Activated T-cell treated with anti-CD3 and anti-CD28 coated beads for 1 hour (primary cell): ENCODE results near the gene ZBTB26.

Source experiments
- DNase-seq: peaks from one replicate; pipeline ENCODE4 v3.0.0-alpha.2; 2020; ENCODE audit warnings: low read depth

Gene ZBTB26

GRCh38 chr9:122931226-122932121, at the start of gene ZBTB26:
ZBTB26 (minus strand) TSS chr9:122931512; CDS start chr9:122919934, 11,578 bp downstream.
- peak; percentile 80 for DNase-seq

- no peak for DNase-seq
These were observed 47.3 kb upstream of the ZBTB26 start for GRCh38 chr9:122978601-122979000.

- DNase-seq, result no peak
These were observed 43.9 kb upstream of the ZBTB26 start for GRCh38 chr9:122975196-122975595.

- no peak for DNase-seq
These were observed 29.8 kb upstream of the ZBTB26 start for GRCh38 chr9:122961139-122961538.

- no peak for DNase-seq
These were observed 24.6 kb upstream of the ZBTB26 start for GRCh38 chr9:122955961-122956360.

GRCh38 chr9:122954253-122954691, 23.0 kb upstream of the ZBTB26 start:
- DNase-seq, result no peak

- no peak for DNase-seq
These were observed 19.7 kb upstream of the ZBTB26 start for GRCh38 chr9:122951056-122951455.

GRCh38 chr9:122950263-122950662, 19.0 kb upstream of the ZBTB26 start:
- DNase-seq, result no peak

- no peak for DNase-seq
These were observed 18.4 kb upstream of the ZBTB26 start for GRCh38 chr9:122949696-122950095.

GRCh38 chr9:122948313-122948712, 17.0 kb upstream of the ZBTB26 start:
- no peak for DNase-seq

GRCh38 chr9:122946461-122947005, 15.2 kb upstream of the ZBTB26 start:
- no peak for DNase-seq

- no peak for DNase-seq
These were observed 13.9 kb upstream of the ZBTB26 start for GRCh38 chr9:122944960-122945888.

GRCh38 chr9:122941582-122942234, 10.4 kb upstream of the ZBTB26 start:
- no peak for DNase-seq

GRCh38 chr9:122940749-122941581, 9.7 kb upstream of the ZBTB26 start, which contains the start of gene RABGAP1:
RABGAP1 (plus strand) TSS chr9:122941020; CDS start chr9:122957060, 16,040 bp downstream.
- DNase-seq, result peak; percentile 99

- no peak for DNase-seq
These were observed 9.1 kb upstream of the ZBTB26 start for GRCh38 chr9:122940454-122940748.

- DNase-seq, result no peak
These were observed 8.3 kb upstream of the ZBTB26 start for GRCh38 chr9:122939601-122940000.

- DNase-seq, result no peak
These were observed 5.6 kb upstream of the ZBTB26 start for GRCh38 chr9:122936883-122937282.

GRCh38 chr9:122936464-122936863, 5.2 kb upstream of the ZBTB26 start:
- no peak for DNase-seq

GRCh38 chr9:122930541-122931225, 629 bp downstream of the ZBTB26 start:
- DNase-seq, result peak; percentile 9

- no peak for DNase-seq
These were observed 1.4 kb downstream of the ZBTB26 start for GRCh38 chr9:122929796-122930354.
